GM12875 (cell line): ENCODE results near the gene SUV39H2.
"Not testable (repeated sequence)": the region's sequence is repeated elsewhere in the genome, so short reads cannot be mapped to it uniquely, and the experiment has no call there.

Experiments
- H3K4me3 ChIP-seq: one replicate; pipeline ENCODE4 v1.5.1; 2011; ENCODE audit warnings: low read depth, low read length, control low read depth
- CTCF ChIP-seq: IDR thresholded peaks from 2 replicates; pipeline ENCODE4 v1.5.1; 2011; ENCODE audit warnings: low read depth, mild to moderate bottlenecking, control low read depth, inconsistent platforms, low read length, moderate library complexity, borderline replicate concordance; ENCODE audit not compliant: insufficient read depth

Gene SUV39H2

GRCh38 chr10:14930610-14931009 is 51.9 kb downstream of the SUV39H2 start:
- H3K4me3 ChIP-seq: no peak overlapping the region
- no peak for TF ChIP-seq CTCF

- H3K4me3 ChIP-seq: no peak overlapping the region
- TF ChIP-seq CTCF: no peak
Observed at GRCh38 chr10:14936584-14936983, 57.9 kb downstream of the SUV39H2 start.

GRCh38 chr10:14938971-14939370 is 60.3 kb downstream of the SUV39H2 start:
- H3K4me3 ChIP-seq: not testable (repeated sequence)

- not testable (repeated sequence) for H3K4me3 ChIP-seq
Observed at GRCh38 chr10:14942147-14942949, 63.7 kb downstream of the SUV39H2 start.

GRCh38 chr10:14942950-14943338 is 64.3 kb downstream of the SUV39H2 start:
- H3K4me3 ChIP-seq: not testable (repeated sequence)

- no peak for TF ChIP-seq CTCF
- no peak overlapping the region for H3K4me3 ChIP-seq
Observed at GRCh38 chr10:14945108-14945507, 66.4 kb downstream of the SUV39H2 start.

GRCh38 chr10:14947268-14947667 is 68.6 kb downstream of the SUV39H2 start:
- TF ChIP-seq CTCF: no peak
- H3K4me3 ChIP-seq: no peak overlapping the region

GRCh38 chr10:14949291-14949690 is 70.6 kb downstream of the SUV39H2 start:
- TF ChIP-seq CTCF: no peak
- H3K4me3 ChIP-seq: no peak overlapping the region
